H9 (cell line): ENCODE results near the gene ATRNL1. TPM values are rescaled to one million over a fixed set of nuclear protein-coding genes. Genes with fewer than 3 reads are reported as not detected.

ENCODE experiments used
- DNase-seq: peaks from one replicate; pipeline ENCODE4 v3.0.0-alpha.2; 2017
- H2AFZ ChIP-seq: one replicate; pipeline ENCODE4 v1.6.1; 2013; ENCODE audit warnings: mild to moderate bottlenecking, low read length, control low read depth, moderate library complexity
- H2AK5ac ChIP-seq: 2 replicates; pipeline ENCODE4 v1.6.1; 2013; ENCODE audit warnings: low read length, control low read depth, mixed read lengths; ENCODE audit not compliant: insufficient read length
- H2BK120ac ChIP-seq: one replicate; pipeline ENCODE4 v1.6.1; 2013; ENCODE audit warnings: low read depth, mild to moderate bottlenecking, low read length, control low read depth, inconsistent platforms; ENCODE audit not compliant: poor library complexity, severe bottlenecking
- H2BK12ac ChIP-seq: 2 replicates; pipeline ENCODE4 v1.6.1; 2013; ENCODE audit warnings: low read length, control low read depth, mixed read lengths, low read depth; ENCODE audit not compliant: insufficient read length
- H2BK15ac ChIP-seq: 2 replicates; pipeline ENCODE4 v1.6.1; 2013; ENCODE audit warnings: low read depth, low read length, control low read depth
- H2BK20ac ChIP-seq: one replicate; pipeline ENCODE4 v1.6.1; 2013; ENCODE audit warnings: low read depth, mild to moderate bottlenecking, low read length, control low read depth, inconsistent platforms; ENCODE audit not compliant: poor library complexity, severe bottlenecking
- H2BK5ac ChIP-seq: 2 replicates; pipeline ENCODE4 v1.6.1; 2013; ENCODE audit warnings: low read length, control low read depth, mixed read lengths; ENCODE audit not compliant: insufficient read length
- H3K14ac ChIP-seq: 2 replicates; pipeline ENCODE4 v1.6.1; 2013; ENCODE audit warnings: low read length, control low read depth; ENCODE audit not compliant: insufficient read depth
- H3K18ac ChIP-seq: 2 replicates; pipeline ENCODE4 v1.6.1; 2013; ENCODE audit warnings: low read depth, mild to moderate bottlenecking, mixed read lengths, low read length, control low read depth; ENCODE audit not compliant: insufficient read length
- H3K23ac ChIP-seq: 2 replicates; pipeline ENCODE4 v1.6.1; 2013; ENCODE audit warnings: low read length, control low read depth, mixed read lengths, low read depth; ENCODE audit not compliant: insufficient read length
- H3K23me2 ChIP-seq: 2 replicates; pipeline ENCODE4 v1.6.1; 2013; ENCODE audit warnings: low read depth, mild to moderate bottlenecking, mixed read lengths, low read length, control low read depth; ENCODE audit not compliant: insufficient read length, poor library complexity, severe bottlenecking
- H3K27ac ChIP-seq: 2 replicates; pipeline ENCODE4 v1.5.1; 2013; ENCODE audit warnings: low read length, control low read depth, mixed read lengths, low read depth; ENCODE audit not compliant: insufficient read length
- H3K27me3 ChIP-seq: 2 replicates; pipeline ENCODE4 v1.6.1; 2013; ENCODE audit warnings: low read length, control low read depth, inconsistent platforms; ENCODE audit not compliant: insufficient read depth
- H3K4ac ChIP-seq: 2 replicates; pipeline ENCODE4 v1.6.1; 2013; ENCODE audit warnings: low read depth, mild to moderate bottlenecking, control low read depth, inconsistent platforms, low read length, moderate library complexity
- H3K4me1 ChIP-seq: 2 replicates; pipeline ENCODE4 v1.6.1; 2013; ENCODE audit warnings: low read length, control low read depth, inconsistent platforms; ENCODE audit not compliant: insufficient read depth
- H3K4me2 ChIP-seq: 2 replicates; pipeline ENCODE4 v1.6.1; 2013; ENCODE audit warnings: low read length, control low read depth, mixed read lengths; ENCODE audit not compliant: insufficient read length, insufficient read depth
- H3K56ac ChIP-seq: 2 replicates; pipeline ENCODE4 v1.6.1; 2013; ENCODE audit warnings: low read depth, mild to moderate bottlenecking, mixed read lengths, low read length, control low read depth; ENCODE audit not compliant: insufficient read length
- H3K79me1 ChIP-seq: 2 replicates; pipeline ENCODE4 v1.6.1; 2013; ENCODE audit warnings: low read depth, mild to moderate bottlenecking, moderate library complexity, low read length, control low read depth, inconsistent platforms; ENCODE audit not compliant: insufficient read depth, poor library complexity, severe bottlenecking
- H3K79me2 ChIP-seq: 2 replicates; pipeline ENCODE4 v1.6.1; 2013; ENCODE audit warnings: low read length, control low read depth, inconsistent platforms; ENCODE audit not compliant: insufficient read depth
- H3K9ac ChIP-seq: 2 replicates; pipeline ENCODE4 v1.6.1; 2013; ENCODE audit warnings: low read length, control low read depth, mixed read lengths; ENCODE audit not compliant: insufficient read length; ENCODE audit errors: extremely low read depth
- H3K9me3 ChIP-seq: one replicate; pipeline ENCODE4 v1.6.1; 2013; ENCODE audit warnings: low read depth, low read length, inconsistent platforms; ENCODE audit not compliant: control insufficient read depth
- H3T11ph ChIP-seq: one replicate; pipeline ENCODE4 v1.6.1; 2013; ENCODE audit warnings: mild to moderate bottlenecking, low read length, control low read depth, inconsistent platforms
- H4K20me1 ChIP-seq: one replicate; pipeline ENCODE4 v1.6.1; 2013; ENCODE audit not compliant: control insufficient read depth, insufficient read length, insufficient read depth
- H4K5ac ChIP-seq: 2 replicates; pipeline ENCODE4 v1.6.1; 2013; ENCODE audit warnings: low read depth, mild to moderate bottlenecking, mixed read lengths, low read length, control low read depth; ENCODE audit not compliant: insufficient read length
- H4K8ac ChIP-seq: replicated peaks from 2 replicates; pipeline ENCODE4 v1.6.1; 2013; ENCODE audit warnings: low read length, control low read depth, mixed read lengths, low read depth; ENCODE audit not compliant: insufficient read length
- H4K91ac ChIP-seq: 2 replicates; pipeline ENCODE4 v1.6.1; 2013; ENCODE audit warnings: low read depth, mild to moderate bottlenecking, moderate library complexity, mixed read lengths, low read length, control low read depth; ENCODE audit not compliant: insufficient read length
- H3K27ac Mint-ChIP-seq, 3 experiments: 2 replicates in 2 of 3; 3 replicates in 1 of 3; pipeline ENCODE4 v1.8.0; 2020 to 2021; ENCODE audit warnings: mixed read lengths in 3 of 3, mild to moderate bottlenecking in 1 of 3, moderate library complexity in 1 of 3
- H3K27me3 Mint-ChIP-seq: 2 replicates; pipeline ENCODE4 v1.8.0; 2021; ENCODE audit warnings: low read depth, mild to moderate bottlenecking, moderate library complexity, mixed read lengths
- H3K36me3 Mint-ChIP-seq, 3 experiments: 2 replicates in 2 of 3; 3 replicates in 1 of 3; pipeline ENCODE4 v1.8.0; 2020 to 2021; ENCODE audit warnings: low read depth in 3 of 3, mixed read lengths in 3 of 3; ENCODE audit not compliant: insufficient read depth in 1 of 3
- H3K4me1 Mint-ChIP-seq, 2 experiments: 2 replicates each; pipeline ENCODE4 v1.8.0; 2020; ENCODE audit warnings: mixed read lengths in 2 of 2
- H3K4me3 Mint-ChIP-seq, 2 experiments: 2 replicates in 1 of 2; 3 replicates in 1 of 2; pipeline ENCODE4 v1.8.0; 2020 to 2021; ENCODE audit warnings: mild to moderate bottlenecking in 2 of 2, mixed read lengths in 2 of 2, moderate library complexity in 1 of 2
- H3K9me3 Mint-ChIP-seq, 2 experiments: 2 replicates in 1 of 2; 3 replicates in 1 of 2; pipeline ENCODE4 v1.8.0; 2020; ENCODE audit warnings: mild to moderate bottlenecking in 2 of 2, mixed read lengths in 2 of 2, moderate library complexity in 1 of 2
- WGBS: extraction: QIAGEN DNeasy Blood & Tissue Kit; methylation state at CpG from one replicate; pipeline ENCODE4 v1.1.7; 2013; ENCODE audit warnings: missing lambda C conversion rate, low lambda C conversion rate, mixed read lengths; ENCODE audit not compliant: insufficient read length; ENCODE audit errors: extremely low coverage; 5-methylcytosine and 5-hydroxymethylcytosine counted together
- total RNA-seq: library from RNA; stranded (reverse); gene quantifications from 2 replicates; pipeline ENCODE4 v1.2.1, GENCODE V29; 2021
- TF ChIP-seq, protein P1 (sequence below): fragments of 200-600 bp; sonication (generic); conservative IDR thresholded peaks from 3 replicates; pipeline ENCODE4 v1.8.0; 2021; ENCODE audit warnings: antibody characterized with exemption, mild to moderate bottlenecking

Gene ATRNL1
- total RNA-seq, 1 experiment from 2014 or later = 9.2 TPM

DNA sequence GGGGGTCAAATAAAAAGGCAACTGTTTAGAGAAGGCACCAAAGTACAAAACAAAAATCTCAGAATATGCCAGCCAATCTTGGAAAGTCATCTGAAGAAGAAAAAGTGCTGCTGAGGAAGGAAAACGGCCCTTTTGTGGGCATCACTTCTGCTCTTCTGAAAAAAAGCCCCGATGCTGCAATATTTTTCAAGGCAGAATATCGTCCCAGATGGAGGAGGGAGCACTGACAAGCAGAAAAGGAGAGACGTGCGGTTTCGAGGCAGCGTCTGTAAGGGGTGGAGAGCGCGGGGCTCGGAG lies 959 bp upstream of the ATRNL1 start:
- H3K4me3 Mint-ChIP-seq = peak overlapping the region; percentile 82 to 92

More for the DNA sequence above, 959 bp upstream of the ATRNL1 start:
- Histone ChIP-seq H3K9ac (peak overlapping the region; percentile 28), H3K9me3 (no peaks in the 10 kb centered on the region), H4K5ac (no peak overlapping the region), H3T11ph (no peak overlapping the region), H4K20me1 (no peaks in the 10 kb centered on the region), H3K4me1 (peaks cover 3% of the 10 kb centered on the region; the same call in 1 of the 2 replicates), H2AFZ (peak overlapping the region; percentile 5), H3K27ac (no peak overlapping the region), H3K79me2 (no peaks in the 10 kb centered on the region; the same call in 1 of the 2 replicates), H3K18ac (no peak overlapping the region), H2AK5ac (no peak overlapping the region), H3K23me2 (peaks cover 10% of the 10 kb centered on the region), H3K79me1 (no peaks in the 10 kb centered on the region), H2BK15ac (no peak overlapping the region), H3K4ac (no peak overlapping the region), H2BK20ac (no peak overlapping the region), H4K91ac (no peak overlapping the region), H3K27me3 (peaks cover 4% of the 10 kb centered on the region; the same call in 1 of the 2 replicates), H2BK12ac (no peak overlapping the region), H3K56ac (no peak overlapping the region), H4K8ac (no peak overlapping the region), H3K23ac (no peak overlapping the region), H2BK5ac (no peak overlapping the region), H2BK120ac (no peak overlapping the region), H3K4me2 (peak overlapping the region; percentile 60), H3K14ac (peak overlapping the region; percentile 89; the same call in 1 of the 2 replicates)
- TF ChIP-seq, protein P1, sequence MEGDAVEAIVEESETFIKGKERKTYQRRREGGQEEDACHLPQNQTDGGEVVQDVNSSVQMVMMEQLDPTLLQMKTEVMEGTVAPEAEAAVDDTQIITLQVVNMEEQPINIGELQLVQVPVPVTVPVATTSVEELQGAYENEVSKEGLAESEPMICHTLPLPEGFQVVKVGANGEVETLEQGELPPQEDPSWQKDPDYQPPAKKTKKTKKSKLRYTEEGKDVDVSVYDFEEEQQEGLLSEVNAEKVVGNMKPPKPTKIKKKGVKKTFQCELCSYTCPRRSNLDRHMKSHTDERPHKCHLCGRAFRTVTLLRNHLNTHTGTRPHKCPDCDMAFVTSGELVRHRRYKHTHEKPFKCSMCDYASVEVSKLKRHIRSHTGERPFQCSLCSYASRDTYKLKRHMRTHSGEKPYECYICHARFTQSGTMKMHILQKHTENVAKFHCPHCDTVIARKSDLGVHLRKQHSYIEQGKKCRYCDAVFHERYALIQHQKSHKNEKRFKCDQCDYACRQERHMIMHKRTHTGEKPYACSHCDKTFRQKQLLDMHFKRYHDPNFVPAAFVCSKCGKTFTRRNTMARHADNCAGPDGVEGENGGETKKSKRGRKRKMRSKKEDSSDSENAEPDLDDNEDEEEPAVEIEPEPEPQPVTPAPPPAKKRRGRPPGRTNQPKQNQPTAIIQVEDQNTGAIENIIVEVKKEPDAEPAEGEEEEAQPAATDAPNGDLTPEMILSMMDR = no peak
- no peak for DNase-seq
- Mint-ChIP-seq H3K27ac (peak overlapping the region in 1 of 3 experiments; percentile 45; a peak in 1 of 7 replicates), H3K9me3 (peaks cover 6 to 9% of the 10 kb centered on the region in 2 experiments), H3K4me1 (peaks cover 33 to 34% of the 10 kb centered on the region in 2 experiments), H3K27me3 (peaks cover 34% of the 10 kb centered on the region), H3K36me3 (peaks cover 5 to 9% (median 5%) of the 10 kb centered on the region in 3 experiments; a peak in 6 of 7 replicates)
- WGBS = no CpG with 5 or more reads among the region's 10 CpGs
